Mucosa of descending colon (tissue), 3 donors: ENCODE results near the gene PACRG. TPM values are rescaled to one million over a fixed set of nuclear protein-coding genes. Genes with fewer than 3 reads are reported as not detected.

Source experiments
- ATAC-seq: fragments of 200-7000 bp; cut with Tn5 transposase; one replicate; pipeline ENCODE4 v1.9.1; 2020; ENCODE audit warnings: mild to moderate bottlenecking, moderate library complexity
- DNase-seq, 3 donors: peaks; one replicate each; pipeline ENCODE4 v3.0.0-alpha.2; 2020
- H3K36me3 ChIP-seq: fragments of 200-600 bp; one replicate; pipeline ENCODE4 v1.8.0; 2021; ENCODE audit warnings: low read depth, mild to moderate bottlenecking
- H3K4me1 ChIP-seq: fragments of 200-600 bp; one replicate; pipeline ENCODE4 v1.8.0; 2021; ENCODE audit warnings: low read depth, mild to moderate bottlenecking
- H3K4me3 ChIP-seq: fragments of 200-600 bp; one replicate; pipeline ENCODE4 v1.8.0; 2021; ENCODE audit warnings: mild to moderate bottlenecking
- H3K9me3 ChIP-seq: fragments of 200-600 bp; one replicate; pipeline ENCODE4 v1.8.0; 2021; ENCODE audit warnings: mild to moderate bottlenecking
- CTCF ChIP-seq: fragments of 200-600 bp; IDR thresholded peaks from one replicate; pipeline ENCODE4 v1.8.0; 2022; ENCODE audit warnings: antibody characterized with exemption, mild to moderate bottlenecking
- intact Hi-C, 2 donors: fragments of 100-400 bp; cut with DNase I in 1 of 2; cut with micrococcal nuclease in 1 of 2; formaldehyde crosslinking; loops; one replicate each; pipeline versions ENCODE4 v1.11.0 to v1.11.1; 2022; cut with DNase I, micrococcal nuclease
- total RNA-seq, 3 donors: library from RNA; stranded (reverse); fragmentation: NEBNext Ultra II Directional in 2 of 3; extraction: Animal tissue kit (Norgen Biotek cat#: 25700) in 2 of 3; gene quantifications; one replicate each; pipeline versions ENCODE4 v1.2.1 to v1.2.4, GENCODE V29; 2021 to 2023
- donor health status: DM: no; HTN: no; CAD: no; lungs with moderate emphysema.
- donor health status: DM: no; HTN: no; CAD: no.
- donor health status: DM: no; HTN: yes; CAD: no.

PACRG gene
- total RNA-seq, 3 donors from 2014 or later: 1.1 to 1.5 (median 1.3) TPM

GRCh38 chr6:162960679-162961457 lies 233.1 kb downstream of the PACRG start:
- Histone ChIP-seq H3K4me3 (no peak overlapping the region), H3K4me1 (no peaks in the 10 kb centered on the region), H3K36me3 (no peaks in the 10 kb centered on the region), H3K9me3 (no peaks in the 10 kb centered on the region)
- ATAC-seq: no peak
- intact Hi-C loops: no loop called here
- no peak for TF ChIP-seq CTCF
- no peak for DNase-seq

- no peaks in the 10 kb centered on the region for H3K9me3 ChIP-seq
- DNase-seq (no peak), ATAC-seq (no peak)
- H3K4me1 ChIP-seq: no peaks in the 10 kb centered on the region
- no peak overlapping the region for H3K4me3 ChIP-seq
- no peaks in the 10 kb centered on the region for H3K36me3 ChIP-seq
- intact Hi-C loops: no loop called here
- TF ChIP-seq CTCF: no peak
Measured at GRCh38 chr6:162962093-162962492, 234.3 kb downstream of the PACRG start.

- no peak for ATAC-seq
- H3K4me3 ChIP-seq: no peak overlapping the region
- no peak for TF ChIP-seq CTCF
Measured at GRCh38 chr6:162963861-162964260, 236.1 kb downstream of the PACRG start.

GRCh38 chr6:162964488-162965140 lies 236.8 kb downstream of the PACRG start:
- H3K4me3 ChIP-seq: no peak overlapping the region
- peak; percentile 36 for ATAC-seq
- peaks cover 2% of the 10 kb centered on the region for H3K9me3 ChIP-seq
- H3K4me1 ChIP-seq: no peaks in the 10 kb centered on the region
- no peak for TF ChIP-seq CTCF
- peak in 1 of 3 donors; percentile 21 for DNase-seq
- intact Hi-C loops: no loop called here
- H3K36me3 ChIP-seq: no peaks in the 10 kb centered on the region

More at GRCh38 chr6:162963861-162964260, 236.1 kb downstream of the PACRG start:
- Histone ChIP-seq H3K9me3 (no peaks in the 10 kb centered on the region), H3K36me3 (no peaks in the 10 kb centered on the region), H3K4me1 (no peaks in the 10 kb centered on the region)
- no peak for DNase-seq
- intact Hi-C loops: no loop called here

GRCh38 chr6:162965366-162965765 lies 237.6 kb downstream of the PACRG start:
- no peaks in the 10 kb centered on the region for H3K36me3 ChIP-seq
- ATAC-seq (no peak), DNase-seq (no peak)
- H3K4me1 ChIP-seq: no peaks in the 10 kb centered on the region
- no peak for TF ChIP-seq CTCF
- no peak overlapping the region for H3K4me3 ChIP-seq
- peaks cover 7% of the 10 kb centered on the region for H3K9me3 ChIP-seq
- intact Hi-C loops: no loop called here
